HG03520 (cell line): Measurements from ENCODE around the gene EPN2.

ENCODE experiments used
- ATAC-seq: cut with Tn5 transposase; IDR thresholded peaks from one replicate; pipeline ENCODE4 v1.9.1; 2021; ENCODE audit warnings: mild to moderate bottlenecking, moderate library complexity; ENCODE audit not compliant: unreplicated experiment

The EPN2 gene

DNA sequence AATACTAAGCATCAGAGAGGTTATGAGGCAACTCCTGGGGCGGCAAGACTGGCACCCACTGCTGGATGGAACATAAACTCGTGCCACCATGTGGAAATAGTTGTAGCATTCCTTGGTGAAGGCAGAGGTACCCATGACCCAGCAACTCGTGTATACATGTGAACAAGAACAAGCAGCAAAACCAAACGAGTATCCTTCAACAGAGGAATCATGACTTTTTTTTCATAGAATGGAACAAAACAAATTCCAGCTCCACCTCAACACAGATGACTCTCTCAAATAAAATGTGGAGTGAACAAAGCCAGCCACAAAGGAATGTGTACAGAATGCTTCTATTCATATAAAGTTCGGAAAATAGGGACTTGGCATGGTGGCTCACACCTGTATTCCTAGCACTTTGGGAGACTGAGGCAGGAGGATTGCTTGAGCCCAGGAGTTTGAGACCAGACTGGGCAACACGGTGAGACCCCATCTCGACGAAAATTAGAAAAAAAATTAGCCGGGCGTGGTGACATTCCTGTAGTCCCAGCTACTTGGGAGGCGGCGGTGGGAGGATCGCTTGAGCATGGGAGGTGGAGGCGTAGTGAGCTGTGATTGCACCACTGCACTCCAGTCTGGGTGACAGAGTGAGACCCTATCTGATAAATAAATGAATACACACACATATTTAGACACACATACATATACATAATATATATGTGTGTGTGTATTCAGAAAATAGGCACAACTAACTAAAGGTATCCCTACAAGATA lies 90.0 kb downstream of the EPN2 start:
- no peak for ATAC-seq

DNA sequence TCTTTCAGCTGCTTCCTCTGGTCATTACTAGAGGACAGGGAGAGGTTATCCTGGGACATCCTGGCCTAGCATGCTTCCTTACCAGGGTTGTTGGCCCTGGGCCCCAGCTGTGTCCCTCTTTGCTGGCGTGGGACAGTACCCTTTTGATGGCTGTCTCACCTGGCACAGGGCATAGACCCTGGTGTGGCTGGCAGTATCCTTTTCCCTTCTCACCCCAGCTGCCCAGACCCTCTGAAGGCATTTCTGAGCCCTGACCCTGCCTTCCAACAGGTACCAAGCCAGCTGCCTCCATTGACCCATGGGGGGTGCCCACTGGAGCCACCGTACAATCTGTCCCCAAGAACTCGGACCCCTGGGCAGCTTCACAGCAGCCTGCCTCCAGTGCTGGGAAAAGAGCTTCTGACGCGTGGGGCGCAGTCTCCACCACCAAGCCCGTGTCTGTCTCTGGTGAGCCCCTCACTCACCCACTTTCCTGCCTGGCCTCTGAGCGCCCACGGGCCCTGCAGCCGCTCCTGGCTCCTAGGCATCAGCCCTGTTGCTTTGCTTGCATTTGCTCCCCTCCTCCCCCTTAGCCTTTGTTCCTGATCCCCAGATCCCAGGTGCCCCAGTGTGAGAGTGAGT lies 91.4 kb downstream of the EPN2 start:
- no peak for ATAC-seq

DNA sequence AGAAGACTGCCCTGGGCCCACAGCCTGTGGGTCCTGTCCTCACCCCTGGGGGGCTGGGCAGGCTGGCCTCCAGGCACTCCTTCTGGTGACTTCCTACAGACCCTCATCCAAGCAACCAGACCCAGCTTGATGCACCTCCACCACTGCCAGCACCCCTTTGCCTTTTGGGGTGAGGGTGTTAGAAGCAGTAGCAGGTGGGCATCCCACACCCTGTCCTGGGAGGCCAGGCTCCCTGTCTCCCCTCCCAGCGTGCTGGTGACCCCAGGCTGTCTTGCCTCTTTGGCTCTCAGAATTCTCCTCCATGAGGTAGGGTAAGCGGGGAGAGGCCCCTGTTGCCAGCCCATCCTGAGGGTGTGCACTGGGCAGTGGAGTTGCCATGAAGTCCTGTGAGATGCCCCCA lies 92.0 kb downstream of the EPN2 start:
- ATAC-seq: no peak

DNA sequence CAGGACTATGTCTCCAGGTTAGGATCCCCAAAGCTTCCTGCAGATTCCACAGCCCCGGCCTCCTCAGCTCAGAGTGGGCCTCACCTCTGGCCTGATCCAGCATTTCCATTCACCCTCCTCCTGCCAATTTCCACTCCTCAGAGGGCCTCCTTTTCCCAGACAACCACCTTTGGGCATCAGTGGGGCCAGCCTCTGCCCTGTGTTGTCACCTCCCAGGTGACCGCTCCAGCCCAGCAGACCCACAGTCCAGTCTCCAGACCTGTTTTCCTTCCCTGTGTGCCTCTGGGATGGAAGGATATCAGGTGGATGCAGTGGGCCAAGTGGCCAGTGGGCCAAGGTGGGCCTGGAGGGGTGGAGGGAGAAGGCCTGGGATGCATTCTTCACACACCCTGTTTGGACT lies 92.7 kb downstream of the EPN2 start:
- ATAC-seq: no peak

DNA sequence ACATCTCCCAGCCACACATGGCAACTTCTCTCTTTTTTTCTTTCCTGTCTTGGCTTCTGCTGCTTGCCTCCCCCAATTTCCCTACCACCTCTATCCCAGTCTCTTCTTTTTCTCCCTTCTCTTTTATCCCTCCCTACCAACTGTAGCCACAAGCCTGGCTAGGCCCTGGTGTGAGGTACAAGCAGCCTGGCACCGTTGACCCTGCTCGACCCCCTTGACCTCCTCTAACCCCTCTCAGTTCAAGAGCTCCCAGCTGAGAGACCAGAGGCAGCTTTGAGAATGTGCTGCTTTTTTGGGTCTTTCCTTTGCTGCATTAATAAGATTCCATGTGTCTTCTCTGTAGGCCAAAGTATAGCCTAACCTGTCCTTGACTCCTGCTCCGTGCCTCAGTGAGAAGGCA lies 93.1 kb downstream of the EPN2 start:
- ATAC-seq: no peak

DNA sequence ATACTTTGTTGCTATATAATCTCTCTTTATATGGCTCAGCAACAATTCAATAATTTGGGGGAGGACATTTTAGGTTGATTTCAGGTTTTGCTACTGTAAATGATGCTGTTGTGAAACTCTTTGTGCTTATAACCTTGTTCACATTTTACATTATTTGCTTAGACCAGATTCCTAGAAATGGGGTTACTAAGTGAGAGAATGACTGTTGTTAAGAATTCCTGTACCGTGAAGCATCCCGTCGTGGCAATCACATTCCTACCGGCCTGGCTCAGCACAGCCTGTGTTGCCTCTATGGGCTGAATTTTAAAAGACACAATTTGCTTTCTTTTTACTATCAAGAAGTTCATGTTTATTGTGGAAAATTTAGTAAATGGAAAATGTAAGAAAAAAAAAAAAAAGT lies 94.0 kb downstream of the EPN2 start:
- no peak for ATAC-seq

DNA sequence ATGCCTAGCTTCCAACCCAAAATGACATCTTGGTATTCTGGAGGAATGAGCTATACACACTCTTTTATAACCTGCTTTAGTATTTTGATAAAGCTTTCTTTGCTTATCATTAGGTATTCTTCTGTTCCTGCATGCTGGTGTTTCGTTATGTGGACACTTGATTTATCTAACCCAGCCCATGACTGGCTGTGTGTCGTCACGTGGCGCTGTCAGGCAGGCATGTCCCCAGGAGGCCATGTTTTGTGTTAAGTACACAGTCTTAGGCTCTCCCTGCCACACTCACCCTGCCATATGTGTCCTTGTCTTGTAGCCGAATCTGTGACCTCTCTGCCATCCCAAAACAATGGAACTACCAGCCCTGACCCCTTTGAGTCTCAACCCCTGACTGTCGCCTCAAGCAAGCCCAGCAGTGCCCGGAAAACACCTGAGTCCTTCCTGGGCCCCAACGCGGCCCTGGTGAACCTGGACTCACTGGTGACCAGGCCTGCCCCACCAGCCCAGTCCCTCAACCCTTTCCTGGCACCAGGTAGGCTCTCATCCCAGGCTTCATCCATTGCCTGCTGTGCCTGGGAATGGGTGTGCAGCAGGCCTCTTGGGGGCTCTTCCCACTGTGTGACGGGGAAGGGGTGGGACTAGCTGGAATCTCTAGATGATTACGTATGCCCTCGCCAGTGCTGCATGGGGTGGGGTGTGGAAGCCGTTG lies 94.5 kb downstream of the EPN2 start:
- no peak for ATAC-seq

DNA sequence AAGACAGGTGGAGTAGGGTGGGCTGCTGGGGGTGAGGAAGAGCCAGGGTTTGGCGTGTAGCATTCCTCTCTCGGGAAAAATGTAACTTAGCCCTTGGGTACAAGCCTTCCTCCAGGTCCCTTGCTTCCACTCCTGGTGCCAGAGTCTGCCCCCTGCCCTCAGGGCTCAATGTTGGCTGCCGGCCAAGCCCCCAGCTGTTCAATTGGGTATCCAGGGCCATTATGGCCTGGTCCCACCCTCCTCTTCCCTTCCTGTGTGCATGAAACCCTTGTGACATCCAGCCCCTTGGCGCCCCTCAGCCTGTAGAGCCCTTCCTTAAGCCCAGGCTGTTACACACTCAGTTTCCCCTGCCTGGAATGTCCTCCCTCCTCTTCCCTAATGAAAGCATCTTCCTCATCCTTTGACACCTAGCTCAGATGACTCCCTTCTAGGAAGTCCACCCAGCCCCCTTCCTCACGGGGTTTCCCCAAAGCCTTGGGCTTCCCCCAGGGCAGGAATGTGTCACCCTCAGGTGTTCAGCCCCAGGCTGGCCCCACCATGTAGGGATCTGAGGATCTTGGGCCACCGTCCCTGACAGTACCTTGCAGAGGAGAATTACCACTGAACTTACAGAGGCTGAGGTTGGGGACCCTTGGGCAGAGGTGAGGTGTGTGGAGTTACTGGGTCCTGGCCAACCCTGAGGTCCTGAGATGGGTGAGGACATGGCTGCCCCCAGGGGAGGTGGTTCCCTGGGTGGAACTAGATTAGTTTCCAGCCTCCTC lies 95.4 kb downstream of the EPN2 start:
- no peak for ATAC-seq

DNA sequence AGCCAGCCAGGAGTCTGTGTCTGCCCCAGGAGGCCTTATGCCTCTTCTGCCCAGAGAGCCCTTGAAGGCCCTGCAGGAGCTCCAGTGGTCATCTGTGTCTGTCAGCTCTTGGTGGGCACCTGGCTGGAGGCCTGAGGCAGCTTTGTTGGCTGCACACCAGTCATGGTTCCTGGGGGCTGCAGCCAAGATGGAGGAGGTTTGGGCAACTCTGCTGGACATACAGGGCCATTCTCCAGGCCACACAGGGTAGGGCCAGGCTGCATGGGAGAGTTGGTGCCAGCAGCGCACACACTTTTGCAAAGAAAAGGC lies 95.9 kb downstream of the EPN2 start:
- ATAC-seq: no peak

DNA sequence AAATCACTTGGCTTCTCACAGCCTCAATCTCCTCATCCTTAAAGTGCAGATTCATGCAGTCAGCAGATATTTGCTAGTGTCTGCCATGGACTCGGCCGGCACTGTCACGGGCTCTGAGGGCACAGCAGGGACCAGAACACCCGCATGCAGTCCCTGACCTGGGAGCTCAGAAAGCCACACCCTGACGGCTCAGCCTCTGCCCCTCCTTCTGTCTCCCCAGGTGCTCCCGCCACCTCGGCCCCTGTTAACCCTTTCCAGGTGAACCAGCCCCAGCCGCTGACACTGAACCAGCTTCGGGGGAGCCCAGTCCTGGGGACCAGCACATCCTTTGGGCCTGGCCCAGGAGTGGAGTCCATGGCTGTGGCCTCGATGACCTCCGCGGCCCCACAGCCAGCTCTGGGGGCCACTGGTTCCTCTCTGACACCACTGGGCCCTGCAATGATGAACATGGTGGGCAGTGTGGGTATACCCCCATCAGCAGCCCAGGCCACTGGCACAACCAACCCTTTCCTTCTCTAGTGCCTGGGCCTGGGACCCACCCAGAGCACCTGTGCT lies 96.6 kb downstream of the EPN2 start:
- no peak for ATAC-seq

DNA sequence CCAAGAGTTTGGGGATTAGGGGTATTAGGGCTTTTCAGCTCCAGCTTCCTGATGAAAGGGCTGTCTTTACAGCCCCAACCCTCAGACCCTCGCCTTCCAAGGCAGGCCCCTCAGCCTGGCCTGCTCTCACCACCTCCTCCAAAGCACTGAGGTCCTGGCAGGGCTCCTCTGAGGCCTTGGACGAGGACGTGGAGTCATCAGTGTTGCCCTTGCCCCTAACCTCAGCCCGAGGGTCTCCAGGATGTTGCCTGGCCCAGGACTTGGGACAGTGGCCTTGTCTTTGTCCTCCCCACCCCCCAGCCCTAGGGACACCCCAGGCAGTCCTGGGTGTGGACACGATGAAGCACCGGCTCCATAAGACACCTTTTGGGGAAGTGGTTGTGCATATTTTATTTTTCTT lies 97.2 kb downstream of the EPN2 start:
- ATAC-seq: no peak

DNA sequence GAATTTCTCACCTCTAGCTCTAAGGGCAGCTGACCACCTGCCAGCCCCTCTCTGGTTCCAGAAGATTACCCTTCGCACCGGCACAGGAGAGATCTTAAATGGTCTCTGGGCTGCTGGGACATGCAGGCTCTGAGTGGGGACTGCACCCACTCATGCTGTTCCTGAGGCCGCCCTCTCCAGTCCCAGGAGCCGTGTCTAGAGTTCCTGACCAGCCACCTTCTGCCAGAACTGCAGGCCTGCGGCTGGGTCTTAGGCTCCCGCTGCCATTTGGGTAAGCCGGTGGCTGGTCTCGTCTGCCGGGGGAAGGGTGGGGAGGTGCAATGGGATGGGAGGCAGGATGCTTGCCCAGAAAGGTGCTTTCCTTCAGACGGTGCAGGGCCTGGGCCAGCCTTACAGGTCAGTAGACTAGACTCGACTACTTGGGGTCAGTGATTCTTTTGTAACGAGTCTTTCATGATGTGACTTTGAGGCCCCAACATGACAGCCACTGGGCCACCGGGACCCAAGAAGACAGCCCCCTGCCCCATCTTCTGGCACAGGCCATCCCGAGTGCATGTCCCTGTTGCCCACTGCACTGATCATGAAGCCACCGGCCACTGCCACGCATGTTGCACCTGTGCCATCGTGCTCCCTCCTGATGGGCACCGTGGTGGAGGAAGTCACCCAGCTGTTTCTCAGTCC lies 98.9 kb downstream of the EPN2 start:
- ATAC-seq: no peak

DNA sequence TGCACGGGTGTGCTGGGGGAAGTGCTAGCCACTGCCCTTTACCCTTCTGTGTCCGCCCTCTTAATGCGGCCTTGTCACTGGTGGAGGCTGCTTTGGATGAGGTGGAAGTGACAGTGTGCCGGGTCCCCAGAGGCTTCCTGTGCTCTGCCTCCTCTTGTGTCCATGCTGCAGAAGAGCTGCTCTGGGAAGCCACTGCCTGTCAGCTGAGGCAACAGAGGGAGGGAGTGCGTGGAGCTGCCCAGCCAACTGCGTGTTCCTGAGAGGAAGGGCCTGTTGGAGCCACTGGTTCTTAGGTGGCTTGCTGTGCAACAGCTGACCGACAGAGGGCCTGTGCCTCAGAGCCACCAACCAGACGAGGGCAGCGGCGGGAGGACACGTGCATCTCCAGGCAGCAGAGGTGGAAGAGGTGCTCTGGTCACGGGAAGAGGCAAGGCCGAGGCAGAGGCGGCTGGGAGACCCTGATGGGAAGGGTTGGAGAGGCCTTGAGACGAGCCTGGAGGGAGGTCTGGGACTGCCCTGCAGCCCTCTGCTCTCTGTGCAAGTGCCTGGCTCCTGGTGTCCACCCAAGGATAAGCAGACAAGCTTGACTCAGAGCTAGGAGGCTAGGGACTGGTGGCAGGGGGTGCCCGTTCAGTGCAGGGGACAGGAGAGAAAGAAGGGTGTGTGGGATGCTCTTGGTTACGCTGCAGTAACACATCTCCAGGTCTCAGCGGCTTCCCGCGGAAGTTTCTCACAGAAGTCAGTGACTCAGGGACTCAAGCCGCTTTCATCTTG lies 100.0 kb downstream of the EPN2 start:
- ATAC-seq: no peak

DNA sequence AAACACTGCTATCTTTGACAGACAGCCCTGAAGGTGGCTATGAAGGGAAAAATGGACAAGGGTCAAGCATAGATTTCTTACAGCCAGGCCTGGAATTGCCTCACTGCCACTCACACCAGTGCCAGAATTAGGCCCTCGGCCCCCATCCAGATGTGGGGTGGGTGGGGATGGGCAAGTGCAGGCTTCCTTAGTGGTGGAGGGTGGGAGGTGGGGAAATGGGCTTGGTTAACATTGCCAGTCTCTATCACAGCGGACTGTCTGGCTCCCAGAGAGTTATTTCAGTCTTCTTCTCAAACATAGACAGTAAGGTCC lies 100.5 kb downstream of the EPN2 start:
- no peak for ATAC-seq

DNA sequence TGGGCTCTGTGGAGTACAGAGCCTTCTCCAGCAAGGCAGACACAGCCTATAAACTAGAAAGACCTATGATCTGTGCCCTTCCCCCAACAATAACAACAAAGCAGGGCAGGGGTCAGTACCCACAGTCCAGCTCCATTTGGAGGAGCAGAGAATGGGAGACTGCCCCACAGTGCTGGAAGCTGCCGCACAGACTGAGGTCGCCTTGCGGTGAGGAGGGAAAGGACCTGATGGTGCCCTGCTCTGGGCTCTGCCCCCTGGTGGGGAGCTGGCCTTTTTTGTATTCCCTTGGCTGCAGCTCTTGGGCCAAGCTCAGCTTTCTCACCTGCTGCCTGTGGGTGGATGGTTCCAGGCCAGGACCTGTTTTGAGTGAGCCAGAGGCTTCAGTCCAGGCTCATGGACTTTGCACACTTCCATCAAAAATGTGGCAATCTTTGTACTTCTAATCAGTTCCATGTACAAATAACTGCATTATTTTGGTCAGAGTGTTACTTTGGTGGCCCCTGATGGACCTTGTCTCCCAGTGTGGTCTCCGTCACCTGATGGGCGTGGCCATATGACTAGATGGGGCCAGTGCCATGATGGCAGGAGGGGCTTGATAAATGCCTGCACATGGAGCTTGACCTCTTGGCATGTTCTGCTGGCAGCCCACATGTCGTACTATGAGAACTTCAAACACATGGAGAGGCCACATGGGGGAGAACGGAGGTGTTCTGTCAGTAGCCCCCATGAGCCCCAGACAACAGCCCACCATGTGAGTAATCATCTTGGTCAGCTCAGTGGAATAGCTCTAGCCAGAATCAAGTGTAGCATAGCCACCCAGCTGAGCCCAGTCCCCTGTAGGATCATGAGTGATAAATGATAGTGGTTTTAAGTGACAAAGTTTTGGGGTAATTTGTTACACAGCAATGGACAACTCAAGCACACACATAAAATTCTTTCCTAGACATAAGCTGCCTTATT lies 101.1 kb downstream of the EPN2 start:
- no peak for ATAC-seq

DNA sequence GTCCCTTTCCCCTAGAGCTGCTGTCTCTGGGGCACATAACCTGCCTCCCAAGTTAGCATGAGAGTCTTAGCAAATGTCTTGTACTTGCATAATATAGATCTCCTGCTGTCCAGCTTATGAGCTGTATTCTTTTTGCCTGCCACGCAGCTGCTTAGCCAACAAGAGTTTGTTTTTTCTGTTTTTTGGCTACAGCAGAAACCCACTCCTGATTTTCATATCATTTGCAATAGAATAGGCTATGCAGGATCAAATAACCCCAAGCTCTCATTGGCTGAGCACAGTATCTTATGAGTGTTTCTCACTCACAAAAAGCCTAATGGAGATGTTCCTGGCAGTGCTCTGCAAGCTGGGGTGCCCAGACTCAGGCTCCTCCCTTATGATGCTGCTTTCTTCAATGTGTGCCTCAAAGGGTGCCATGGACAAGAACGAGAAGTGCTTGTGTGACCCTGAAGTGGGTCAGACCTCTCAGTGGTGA lies 102.2 kb downstream of the EPN2 start:
- ATAC-seq: no peak

DNA sequence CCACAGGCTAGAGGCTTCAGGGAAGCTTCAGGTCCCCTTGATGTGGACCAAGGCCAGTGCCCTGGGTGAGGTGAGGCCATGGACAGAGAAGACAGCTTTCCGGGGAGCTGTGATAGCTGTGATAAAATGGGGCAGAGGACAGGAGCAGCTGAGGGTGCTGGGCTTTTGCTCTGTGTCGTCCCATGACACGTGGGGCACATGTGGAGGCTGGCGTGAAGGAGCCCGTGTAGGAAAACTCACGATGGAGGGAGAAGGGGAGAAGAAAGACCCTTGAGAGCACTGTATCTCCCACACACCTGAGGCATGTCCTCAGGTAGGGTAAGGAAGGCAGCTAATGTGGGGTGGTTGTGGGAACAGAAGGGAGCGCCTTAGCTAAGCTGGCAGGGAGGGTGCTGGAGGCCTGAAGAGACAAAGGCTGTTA lies 104.1 kb downstream of the EPN2 start:
- no peak for ATAC-seq

DNA sequence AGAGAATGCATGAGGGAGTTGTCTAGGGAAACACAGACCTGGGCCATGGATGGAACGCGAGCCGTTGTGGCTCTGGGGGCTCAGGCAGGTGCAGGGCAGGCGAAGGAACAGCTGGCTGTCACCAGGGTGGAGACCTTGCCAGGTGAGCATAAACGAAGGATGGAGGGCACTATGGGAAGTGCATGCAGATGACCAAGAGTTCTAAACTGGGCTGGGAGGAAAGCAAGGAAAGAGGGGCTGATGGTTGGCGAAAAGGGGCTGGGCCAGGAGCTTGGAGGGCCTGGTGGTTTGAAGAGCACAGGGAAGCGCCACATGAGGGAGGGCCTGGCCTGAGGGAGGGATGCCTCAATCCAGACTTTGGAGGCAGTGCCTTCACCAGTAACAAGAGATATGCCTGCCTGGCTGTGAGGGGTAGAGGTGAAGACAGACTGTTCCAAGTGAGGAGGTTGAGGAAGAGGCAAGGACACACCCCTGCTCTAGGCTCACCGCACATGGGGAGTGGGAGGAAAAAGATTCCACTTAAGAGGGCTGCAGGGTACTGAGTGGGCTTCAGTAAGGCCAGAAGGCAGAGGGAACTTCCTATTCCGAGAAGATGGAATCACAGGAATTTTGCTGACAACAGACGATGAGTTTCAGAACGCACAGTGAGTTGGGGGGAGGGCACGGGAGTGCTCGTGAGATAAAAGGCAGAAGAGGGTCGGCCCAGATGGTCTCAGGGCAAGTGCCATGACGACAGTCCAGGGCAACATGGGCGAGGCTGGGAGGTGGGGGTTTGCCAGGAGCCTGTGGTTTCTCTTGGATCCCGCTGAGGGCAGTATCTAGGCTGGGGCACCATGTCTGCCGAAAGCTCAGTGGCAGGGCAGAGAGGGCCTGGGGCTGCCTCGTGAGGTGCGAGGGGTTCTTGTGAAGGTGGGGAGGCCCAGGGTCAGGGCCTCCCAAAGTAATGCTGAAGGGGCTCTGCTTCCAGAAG lies 104.8 kb downstream of the EPN2 start:
- no peak for ATAC-seq
